PFSK-1 (cell line): Measurements from ENCODE around the gene TNRC18.

ENCODE experiments used
- FOXP2 ChIP-seq: optimal IDR thresholded peaks from 2 replicates; pipeline ENCODE3; 2011; ENCODE audit warnings: borderline replicate concordance, control low read depth, inconsistent platforms; ENCODE audit not compliant: insufficient read depth; ENCODE audit errors: extremely low read length, extremely low read depth
- POLR2AphosphoS5 ChIP-seq: IDR thresholded peaks from 2 replicates; pipeline ENCODE4 v1.6.1; 2012; ENCODE audit warnings: low read depth, mild to moderate bottlenecking, control low read depth, low read length, moderate library complexity
- SIN3A ChIP-seq: IDR thresholded peaks from 2 replicates; pipeline ENCODE4 v1.6.1; 2012; ENCODE audit warnings: mild to moderate bottlenecking, low read length, moderate library complexity, borderline replicate concordance; ENCODE audit not compliant: insufficient read depth
- TAF1 ChIP-seq: IDR thresholded peaks from 2 replicates; pipeline ENCODE4 v1.6.1; 2012; ENCODE audit warnings: low read length, control low read depth, borderline replicate concordance; ENCODE audit not compliant: insufficient read depth
- TF ChIP-seq, protein P1 (sequence below), 2 experiments: IDR thresholded peaks; 2 replicates each; pipeline versions ENCODE4 v1.6.1 to v1.8.0; 2011 to 2012; ENCODE audit warnings: low read depth in 2 of 2, low read length in 2 of 2, control low read depth in 1 of 2, inconsistent platforms in 1 of 2, mild to moderate bottlenecking in 1 of 2, moderate library complexity in 1 of 2; ENCODE audit not compliant: insufficient read depth in 1 of 2

DNA sequence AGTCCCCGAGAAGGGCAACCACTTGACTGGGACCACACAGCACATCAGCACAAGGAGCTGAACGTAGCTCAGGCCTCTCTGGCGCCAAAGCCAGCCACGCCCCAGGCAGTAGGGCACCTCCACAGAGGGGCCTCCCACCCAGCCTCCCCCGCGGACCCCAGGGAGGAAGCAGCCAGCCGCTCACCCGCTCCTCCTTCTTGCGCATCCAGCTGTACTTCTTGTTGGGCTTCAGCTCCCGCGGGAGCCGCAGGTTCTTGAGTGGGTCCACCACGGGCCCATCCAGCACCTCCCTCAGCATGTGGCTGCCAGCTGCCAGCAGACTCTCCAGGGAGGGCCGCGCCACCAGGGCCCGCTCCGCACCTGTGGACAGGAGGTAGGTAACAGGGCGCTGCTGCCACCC is 61.2 kb downstream of the TNRC18 start:
- TF ChIP-seq POLR2AphosphoS5 (no peak), TAF1 (no peak), FOXP2 (no peak), SIN3A (no peak)
- TF ChIP-seq, protein P1, sequence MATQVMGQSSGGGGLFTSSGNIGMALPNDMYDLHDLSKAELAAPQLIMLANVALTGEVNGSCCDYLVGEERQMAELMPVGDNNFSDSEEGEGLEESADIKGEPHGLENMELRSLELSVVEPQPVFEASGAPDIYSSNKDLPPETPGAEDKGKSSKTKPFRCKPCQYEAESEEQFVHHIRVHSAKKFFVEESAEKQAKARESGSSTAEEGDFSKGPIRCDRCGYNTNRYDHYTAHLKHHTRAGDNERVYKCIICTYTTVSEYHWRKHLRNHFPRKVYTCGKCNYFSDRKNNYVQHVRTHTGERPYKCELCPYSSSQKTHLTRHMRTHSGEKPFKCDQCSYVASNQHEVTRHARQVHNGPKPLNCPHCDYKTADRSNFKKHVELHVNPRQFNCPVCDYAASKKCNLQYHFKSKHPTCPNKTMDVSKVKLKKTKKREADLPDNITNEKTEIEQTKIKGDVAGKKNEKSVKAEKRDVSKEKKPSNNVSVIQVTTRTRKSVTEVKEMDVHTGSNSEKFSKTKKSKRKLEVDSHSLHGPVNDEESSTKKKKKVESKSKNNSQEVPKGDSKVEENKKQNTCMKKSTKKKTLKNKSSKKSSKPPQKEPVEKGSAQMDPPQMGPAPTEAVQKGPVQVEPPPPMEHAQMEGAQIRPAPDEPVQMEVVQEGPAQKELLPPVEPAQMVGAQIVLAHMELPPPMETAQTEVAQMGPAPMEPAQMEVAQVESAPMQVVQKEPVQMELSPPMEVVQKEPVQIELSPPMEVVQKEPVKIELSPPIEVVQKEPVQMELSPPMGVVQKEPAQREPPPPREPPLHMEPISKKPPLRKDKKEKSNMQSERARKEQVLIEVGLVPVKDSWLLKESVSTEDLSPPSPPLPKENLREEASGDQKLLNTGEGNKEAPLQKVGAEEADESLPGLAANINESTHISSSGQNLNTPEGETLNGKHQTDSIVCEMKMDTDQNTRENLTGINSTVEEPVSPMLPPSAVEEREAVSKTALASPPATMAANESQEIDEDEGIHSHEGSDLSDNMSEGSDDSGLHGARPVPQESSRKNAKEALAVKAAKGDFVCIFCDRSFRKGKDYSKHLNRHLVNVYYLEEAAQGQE (IDR thresholded peaks at IDR 0.05; ENCODE audit: insufficient read depth in 1 of 2, low read depth in 2 of 2, low read length in 2 of 2): no peak
